ENCODE measurements around the gene SLBP. TPM values are rescaled to one million over a fixed set of nuclear protein-coding genes. Genes with fewer than 3 reads are reported as not detected.

SLBP gene
- total RNA-seq, 4 donors from 2014 or later, result 36.9 to 59.1 (median 40.8) TPM

GRCh38 chr4:1682860-1683259 lies 29.3 kb downstream of the SLBP start:
- Histone ChIP-seq H3K4me3 (peak overlapping the region; percentile 76), H3K36me3 (no peaks in the 10 kb centered on the region), H3K27ac (no peak overlapping the region), H3K9me3 (no peaks in the 10 kb centered on the region), H3K4me1 (peaks cover 22% of the 10 kb centered on the region), H3K27me3 (no peaks in the 10 kb centered on the region)
- 87% methylated on average over 13 of the region's 13 CpGs for WGBS
- DNase-seq (ENCODE audit: low spot score in 2 of 2), result no peak
- TF ChIP-seq POLR2AphosphoS5 (IDR thresholded peaks at IDR 0.05) (no peak), EP300 (IDR thresholded peaks at IDR 0.05) (no peak), POLR2A (IDR thresholded peaks at IDR 0.05) (no peak), CTCF (IDR thresholded peaks at IDR 0.05) (no peak)

- H3K9me3 ChIP-seq, result no peaks in the 10 kb centered on the region
- no peak overlapping the region for H3K27ac ChIP-seq
- 88% methylated on average over 5 of the region's 5 CpGs for WGBS
- H3K36me3 ChIP-seq, result no peaks in the 10 kb centered on the region
- no peak for DNase-seq (ENCODE audit: low spot score in 2 of 2)
- no peaks in the 10 kb centered on the region for H3K27me3 ChIP-seq
- H3K4me3 ChIP-seq, result no peak overlapping the region
- H3K4me1 ChIP-seq, result peaks cover 5% of the 10 kb centered on the region
- TF ChIP-seq EP300 (IDR thresholded peaks at IDR 0.05) (no peak), POLR2A (IDR thresholded peaks at IDR 0.05) (no peak), CTCF (IDR thresholded peaks at IDR 0.05) (no peak), POLR2AphosphoS5 (IDR thresholded peaks at IDR 0.05) (no peak)
These were observed 33.9 kb downstream of the SLBP start for GRCh38 chr4:1678244-1678643.

DNA sequence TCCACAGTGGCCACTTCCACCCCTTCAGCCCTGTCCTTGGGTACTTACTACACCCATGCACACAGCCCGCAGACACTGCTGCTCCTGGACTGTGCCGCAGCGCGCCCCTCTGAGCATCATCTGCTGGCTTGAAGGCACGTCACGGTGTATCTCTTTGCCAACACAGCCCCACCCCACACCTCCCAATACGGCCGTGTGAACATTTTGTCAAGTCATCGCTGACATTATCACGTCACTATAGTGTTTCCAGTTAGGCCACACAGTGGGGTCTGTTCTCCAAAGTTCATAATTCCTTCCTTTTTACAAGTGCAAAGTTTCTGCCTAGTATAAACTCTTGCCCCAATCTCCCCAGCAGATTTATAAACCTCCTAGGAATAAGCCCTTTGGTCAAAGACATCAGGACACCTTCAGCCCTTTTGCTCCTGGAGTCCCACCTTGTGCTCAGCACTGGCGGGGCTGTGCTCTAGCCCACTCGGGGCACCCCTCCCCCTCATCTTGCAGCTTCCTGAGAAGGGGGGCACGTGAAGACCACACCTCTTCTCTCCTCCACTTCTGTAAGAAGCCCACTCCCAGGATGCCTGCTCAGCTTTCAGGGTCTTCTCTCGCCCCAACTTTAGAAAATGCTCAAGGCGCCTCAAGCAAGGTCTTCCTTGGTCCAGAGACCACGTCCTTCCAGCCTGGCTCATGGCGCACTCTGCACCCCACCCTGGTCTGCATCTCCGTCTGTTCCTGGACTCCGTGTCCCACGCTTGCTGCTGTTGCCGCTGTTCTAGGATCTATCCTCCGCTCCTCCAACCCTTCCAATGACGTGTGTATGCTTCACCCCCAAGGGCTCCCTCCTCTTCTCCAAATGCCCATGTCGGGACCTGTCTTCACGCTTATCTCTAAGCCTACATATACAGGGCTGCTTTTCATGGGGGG lies 35.3 kb downstream of the SLBP start:
- Histone ChIP-seq H3K27me3 (no peaks in the 10 kb centered on the region), H3K36me3 (no peaks in the 10 kb centered on the region), H3K4me3 (no peak overlapping the region), H3K4me1 (no peaks in the 10 kb centered on the region), H3K9me3 (no peaks in the 10 kb centered on the region), H3K27ac (no peak overlapping the region)
- 79% methylated on average over 24 of the region's 25 CpGs for WGBS
- DNase-seq (ENCODE audit: low spot score in 2 of 2), result no peak
- TF ChIP-seq POLR2AphosphoS5 (IDR thresholded peaks at IDR 0.05) (no peak), EP300 (IDR thresholded peaks at IDR 0.05) (no peak), POLR2A (IDR thresholded peaks at IDR 0.05) (no peak), CTCF (IDR thresholded peaks at IDR 0.05) (no peak)

GRCh38 chr4:1675802-1676137 lies 36.3 kb downstream of the SLBP start:
- TF ChIP-seq CTCF (IDR thresholded peaks at IDR 0.05) (no peak), EP300 (IDR thresholded peaks at IDR 0.05) (no peak), POLR2A (IDR thresholded peaks at IDR 0.05) (no peak), POLR2AphosphoS5 (IDR thresholded peaks at IDR 0.05) (no peak)
- H3K4me1 ChIP-seq, result no peaks in the 10 kb centered on the region
- no peak overlapping the region for H3K4me3 ChIP-seq
- DNase-seq (ENCODE audit: low spot score in 2 of 2), result no peak
- no peaks in the 10 kb centered on the region for H3K36me3 ChIP-seq
- H3K27me3 ChIP-seq, result no peaks in the 10 kb centered on the region
- no peaks in the 10 kb centered on the region for H3K9me3 ChIP-seq
- H3K27ac ChIP-seq, result no peak overlapping the region
- 79% methylated on average over 9 of the region's 10 CpGs for WGBS

DNA sequence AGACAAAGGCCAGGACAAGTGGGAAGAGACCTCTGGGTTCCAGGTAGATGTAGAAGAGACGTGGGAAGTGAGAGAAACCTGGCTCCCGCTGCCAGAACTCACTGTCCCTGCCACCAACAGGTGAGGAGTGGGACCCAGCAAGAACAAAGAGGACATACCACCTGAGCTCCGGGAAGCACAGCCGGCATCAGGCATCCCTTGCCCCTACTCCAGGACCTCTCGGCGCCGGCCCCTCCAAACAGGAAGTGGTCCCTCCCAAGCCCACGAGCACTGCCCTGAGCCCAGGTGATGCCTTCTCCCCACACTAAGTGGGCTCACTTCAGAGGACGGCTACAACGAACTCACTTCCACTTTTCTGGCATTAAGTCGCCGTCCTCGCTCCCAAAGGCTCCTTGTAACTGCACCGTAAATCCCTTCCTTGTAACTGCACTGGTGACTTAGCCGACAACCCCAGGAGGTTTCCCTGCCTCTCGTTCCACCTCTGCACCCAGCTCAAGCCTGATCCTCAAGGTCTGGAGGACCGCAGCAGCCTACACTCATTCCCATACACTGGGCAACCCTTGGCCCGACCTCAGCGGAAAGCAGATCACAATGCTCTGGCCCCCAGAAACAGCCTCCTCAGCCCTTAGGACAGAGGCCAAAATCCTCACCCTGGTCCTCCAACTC lies 36.9 kb downstream of the SLBP start:
- no peak for TF ChIP-seq POLR2AphosphoS5 (IDR thresholded peaks at IDR 0.05)
- no peak for TF ChIP-seq POLR2A (IDR thresholded peaks at IDR 0.05)
- no peak for TF ChIP-seq EP300 (IDR thresholded peaks at IDR 0.05)
- no peak for TF ChIP-seq CTCF (IDR thresholded peaks at IDR 0.05)
- WGBS, result 86% methylated on average over 18 of the region's 19 CpGs
- DNase-seq (ENCODE audit: low spot score in 2 of 2), result no peak

More for the DNA sequence above, 36.9 kb downstream of the SLBP start:
- Histone ChIP-seq H3K4me3 (no peak overlapping the region), H3K27ac (no peak overlapping the region), H3K36me3 (no peaks in the 10 kb centered on the region), H3K4me1 (no peaks in the 10 kb centered on the region), H3K27me3 (no peaks in the 10 kb centered on the region), H3K9me3 (no peaks in the 10 kb centered on the region)
